ENCODE results near the gene RCOR1. TPM values are rescaled to one million over a fixed set of nuclear protein-coding genes. Genes with fewer than 3 reads are reported as not detected.

RCOR1 gene
- total RNA-seq, 2 donors from 2014 or later = 8.4 to 8.7 TPM

- H3K27me3 ChIP-seq = no peaks in the 10 kb centered on the region
- peaks cover 17% of the 10 kb centered on the region for H3K36me3 ChIP-seq
- no peaks in the 10 kb centered on the region for H3K4me1 ChIP-seq
- peak; percentile 30 for DNase-seq (ENCODE audit: low spot score)
- no peak overlapping the region for H3K4me3 ChIP-seq
- H3K9me3 ChIP-seq = no peaks in the 10 kb centered on the region
- no peak overlapping the region for H3K27ac ChIP-seq
- TF ChIP-seq CTCF (IDR thresholded peaks at IDR 0.05) = no peak
Measured at GRCh38 chr14:102729825-102730224, 137.4 kb downstream of the RCOR1 start.

GRCh38 chr14:102731101-102731870, 138.8 kb downstream of the RCOR1 start:
- no peak for DNase-seq (ENCODE audit: low spot score)
- Histone ChIP-seq H3K36me3 (peaks cover 7% of the 10 kb centered on the region), H3K4me1 (no peaks in the 10 kb centered on the region), H3K27ac (no peak overlapping the region), H3K27me3 (no peaks in the 10 kb centered on the region), H3K9me3 (no peaks in the 10 kb centered on the region), H3K4me3 (no peak overlapping the region)
- no peak for TF ChIP-seq CTCF (IDR thresholded peaks at IDR 0.05)

- Histone ChIP-seq H3K4me1 (no peaks in the 10 kb centered on the region), H3K36me3 (no peaks in the 10 kb centered on the region), H3K27me3 (no peaks in the 10 kb centered on the region), H3K27ac (no peak overlapping the region), H3K9me3 (no peaks in the 10 kb centered on the region), H3K4me3 (no peak overlapping the region)
- no peak for DNase-seq (ENCODE audit: low spot score)
- TF ChIP-seq CTCF (IDR thresholded peaks at IDR 0.05) = no peak
Measured at GRCh38 chr14:102731871-102732800, 139.7 kb downstream of the RCOR1 start.

- Histone ChIP-seq H3K4me3 (no peak overlapping the region), H3K27me3 (no peaks in the 10 kb centered on the region), H3K4me1 (no peaks in the 10 kb centered on the region), H3K36me3 (no peaks in the 10 kb centered on the region), H3K27ac (no peak overlapping the region), H3K9me3 (no peaks in the 10 kb centered on the region)
- no peak for TF ChIP-seq CTCF (IDR thresholded peaks at IDR 0.05)
- no peak for DNase-seq (ENCODE audit: low spot score)
Measured at GRCh38 chr14:102732924-102733323, 140.5 kb downstream of the RCOR1 start.

- H3K36me3 ChIP-seq = no peaks in the 10 kb centered on the region
- TF ChIP-seq CTCF (IDR thresholded peaks at IDR 0.05) = no peak
- H3K9me3 ChIP-seq = no peaks in the 10 kb centered on the region
- H3K27me3 ChIP-seq = no peaks in the 10 kb centered on the region
- no peak for DNase-seq (ENCODE audit: low spot score)
- H3K4me3 ChIP-seq = no peak overlapping the region
- H3K27ac ChIP-seq = no peak overlapping the region
- H3K4me1 ChIP-seq = no peaks in the 10 kb centered on the region
Measured at GRCh38 chr14:102733326-102733725, 140.9 kb downstream of the RCOR1 start.

Data from right atrium auricular region (tissue), 2 donors.